Measurements from ENCODE around the gene PDZD2.

Gene PDZD2

GRCh38 chr5:31962351-31962751 lies 323.4 kb downstream of the PDZD2 start:
- H3K36me3 ChIP-seq (ENCODE audit: insufficient read depth, low read length) = no peaks in the 10 kb centered on the region
- H2AFZ ChIP-seq (ENCODE audit: low read depth, low read length) = no peak overlapping the region
- no peak for TF ChIP-seq EZH2 (IDR thresholded peaks at IDR 0.05; ENCODE audit: borderline replicate concordance, low read depth, low read length, severe bottlenecking)
- TF ChIP-seq CTCF (IDR thresholded peaks at IDR 0.05; ENCODE audit: borderline replicate concordance, extremely low read depth, low read length, poor library complexity, severe bottlenecking) = no peak
- H3K27me3 ChIP-seq (ENCODE audit: insufficient read depth, low read length, poor library complexity) = no peaks in the 10 kb centered on the region
- ATAC-seq (ENCODE audit: insufficient read depth, low read depth) (no peak), DNase-seq (no peak)
- H3K79me2 ChIP-seq (ENCODE audit: insufficient read depth, low read length) = no peaks in the 10 kb centered on the region
- H3K9me3 ChIP-seq (ENCODE audit: insufficient read depth, low read length, severe bottlenecking) = no peaks in the 10 kb centered on the region
- H3K4me3 ChIP-seq (ENCODE audit: low read depth in 1 of 2, low read length in 2 of 2) = no peak overlapping the region
- H4K20me1 ChIP-seq (ENCODE audit: insufficient read depth, low read length) = no peaks in the 10 kb centered on the region
- no peak overlapping the region for H3K27ac ChIP-seq (ENCODE audit: low read length)
- no peak overlapping the region for H3K9ac ChIP-seq (ENCODE audit: low read depth, low read length)
- H3K4me1 ChIP-seq (ENCODE audit: insufficient read depth, low read length) = no peaks in the 10 kb centered on the region
- no peak overlapping the region for H3K4me2 ChIP-seq (ENCODE audit: insufficient read depth, low read length)

- H3K4me2 ChIP-seq (ENCODE audit: insufficient read depth, low read length) = no peak overlapping the region
- ATAC-seq (ENCODE audit: insufficient read depth, low read depth) = no peak
- no peaks in the 10 kb centered on the region for H4K20me1 ChIP-seq (ENCODE audit: insufficient read depth, low read length)
- H2AFZ ChIP-seq (ENCODE audit: low read depth, low read length) = no peak overlapping the region
- H3K79me2 ChIP-seq (ENCODE audit: insufficient read depth, low read length) = no peaks in the 10 kb centered on the region
- no peaks in the 10 kb centered on the region for H3K36me3 ChIP-seq (ENCODE audit: insufficient read depth, low read length)
- H3K9ac ChIP-seq (ENCODE audit: low read depth, low read length) = no peak overlapping the region
- no peaks in the 10 kb centered on the region for H3K27me3 ChIP-seq (ENCODE audit: insufficient read depth, low read length, poor library complexity)
- no peaks in the 10 kb centered on the region for H3K9me3 ChIP-seq (ENCODE audit: insufficient read depth, low read length, severe bottlenecking)
- no peak overlapping the region for H3K4me3 ChIP-seq (ENCODE audit: low read depth in 1 of 2, low read length in 2 of 2)
- TF ChIP-seq EZH2 (IDR thresholded peaks at IDR 0.05; ENCODE audit: borderline replicate concordance, low read depth, low read length, severe bottlenecking) (no peak), CTCF (IDR thresholded peaks at IDR 0.05; ENCODE audit: borderline replicate concordance, extremely low read depth, low read length, poor library complexity, severe bottlenecking) (no peak)
- H3K4me1 ChIP-seq (ENCODE audit: insufficient read depth, low read length) = no peaks in the 10 kb centered on the region
- no peak overlapping the region for H3K27ac ChIP-seq (ENCODE audit: low read length)
- no peak for DNase-seq
Observed at GRCh38 chr5:31962871-31963307, 324.0 kb downstream of the PDZD2 start.

GRCh38 chr5:31963358-31964006 lies 324.6 kb downstream of the PDZD2 start:
- H3K27ac ChIP-seq (ENCODE audit: low read length) = no peak overlapping the region
- ATAC-seq (ENCODE audit: insufficient read depth, low read depth) (no peak), DNase-seq (no peak)
- no peak overlapping the region for H3K4me3 ChIP-seq (ENCODE audit: low read depth in 1 of 2, low read length in 2 of 2)
- no peaks in the 10 kb centered on the region for H3K36me3 ChIP-seq (ENCODE audit: insufficient read depth, low read length)
- no peak overlapping the region for H3K9ac ChIP-seq (ENCODE audit: low read depth, low read length)
- H3K4me1 ChIP-seq (ENCODE audit: insufficient read depth, low read length) = no peaks in the 10 kb centered on the region
- H3K79me2 ChIP-seq (ENCODE audit: insufficient read depth, low read length) = no peaks in the 10 kb centered on the region
- H3K4me2 ChIP-seq (ENCODE audit: insufficient read depth, low read length) = no peak overlapping the region
- no peak overlapping the region for H2AFZ ChIP-seq (ENCODE audit: low read depth, low read length)
- TF ChIP-seq EZH2 (IDR thresholded peaks at IDR 0.05; ENCODE audit: borderline replicate concordance, low read depth, low read length, severe bottlenecking) (no peak), CTCF (IDR thresholded peaks at IDR 0.05; ENCODE audit: borderline replicate concordance, extremely low read depth, low read length, poor library complexity, severe bottlenecking) (no peak)
- H4K20me1 ChIP-seq (ENCODE audit: insufficient read depth, low read length) = no peaks in the 10 kb centered on the region
- H3K27me3 ChIP-seq (ENCODE audit: insufficient read depth, low read length, poor library complexity) = no peaks in the 10 kb centered on the region
- H3K9me3 ChIP-seq (ENCODE audit: insufficient read depth, low read length, severe bottlenecking) = no peaks in the 10 kb centered on the region
